Subcutaneous adipose tissue (tissue), 4 donors: ENCODE measurements around the gene SMARCA4. TPM values are rescaled to one million over a fixed set of nuclear protein-coding genes. Genes with fewer than 3 reads are reported as not detected.

Source experiments
- total RNA-seq, 4 donors: library from RNA; depleted of rRNA; stranded (reverse); fragments of >200 nt; gene quantifications; one replicate each; pipeline ENCODE4 v1.1.0, GENCODE V29; 2016
- TF ChIP-seq, protein P1 (sequence below): fragments of 450-650 bp; IDR thresholded peaks from one replicate; pipeline ENCODE4 v1.5.1; 2016; ENCODE audit warnings: low read depth, mild to moderate bottlenecking, control low read depth, antibody characterized with exemption, moderate library complexity

SMARCA4 gene
- total RNA-seq, 4 donors from 2014 or later, result 29.7 to 57.5 (median 39.1) TPM

DNA sequence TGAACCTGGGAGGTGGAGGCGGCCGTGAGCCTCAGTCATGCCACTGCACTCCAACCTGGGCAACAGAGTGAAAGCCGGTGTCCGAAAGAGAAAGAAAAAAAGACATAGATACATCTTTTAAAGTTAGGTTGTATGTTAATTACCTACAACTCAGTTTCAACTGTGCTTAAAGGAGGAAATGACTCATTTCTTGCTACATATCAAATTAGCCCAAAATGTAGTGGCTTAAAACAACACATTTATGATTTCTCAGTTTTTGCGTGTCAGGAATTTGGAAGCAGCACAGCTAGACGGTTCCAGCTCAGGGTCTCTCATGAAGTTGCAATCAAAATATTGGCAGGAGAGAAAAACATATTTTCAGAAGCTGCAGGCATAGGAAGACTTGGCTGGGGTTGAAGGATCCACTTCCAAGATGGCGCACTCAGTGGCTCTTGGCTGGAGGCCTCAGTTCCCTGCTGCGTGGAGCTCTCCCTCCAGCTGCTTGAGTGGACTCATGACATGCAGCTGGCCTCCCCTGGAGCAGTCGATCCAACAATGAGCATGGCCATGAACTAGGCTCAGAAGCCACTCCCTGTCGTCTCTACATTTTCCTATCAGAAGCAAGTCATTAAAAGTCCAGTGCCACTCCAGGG is 135.5 kb downstream of the SMARCA4 start:
- TF ChIP-seq, protein P1, sequence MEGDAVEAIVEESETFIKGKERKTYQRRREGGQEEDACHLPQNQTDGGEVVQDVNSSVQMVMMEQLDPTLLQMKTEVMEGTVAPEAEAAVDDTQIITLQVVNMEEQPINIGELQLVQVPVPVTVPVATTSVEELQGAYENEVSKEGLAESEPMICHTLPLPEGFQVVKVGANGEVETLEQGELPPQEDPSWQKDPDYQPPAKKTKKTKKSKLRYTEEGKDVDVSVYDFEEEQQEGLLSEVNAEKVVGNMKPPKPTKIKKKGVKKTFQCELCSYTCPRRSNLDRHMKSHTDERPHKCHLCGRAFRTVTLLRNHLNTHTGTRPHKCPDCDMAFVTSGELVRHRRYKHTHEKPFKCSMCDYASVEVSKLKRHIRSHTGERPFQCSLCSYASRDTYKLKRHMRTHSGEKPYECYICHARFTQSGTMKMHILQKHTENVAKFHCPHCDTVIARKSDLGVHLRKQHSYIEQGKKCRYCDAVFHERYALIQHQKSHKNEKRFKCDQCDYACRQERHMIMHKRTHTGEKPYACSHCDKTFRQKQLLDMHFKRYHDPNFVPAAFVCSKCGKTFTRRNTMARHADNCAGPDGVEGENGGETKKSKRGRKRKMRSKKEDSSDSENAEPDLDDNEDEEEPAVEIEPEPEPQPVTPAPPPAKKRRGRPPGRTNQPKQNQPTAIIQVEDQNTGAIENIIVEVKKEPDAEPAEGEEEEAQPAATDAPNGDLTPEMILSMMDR, result no peak

DNA sequence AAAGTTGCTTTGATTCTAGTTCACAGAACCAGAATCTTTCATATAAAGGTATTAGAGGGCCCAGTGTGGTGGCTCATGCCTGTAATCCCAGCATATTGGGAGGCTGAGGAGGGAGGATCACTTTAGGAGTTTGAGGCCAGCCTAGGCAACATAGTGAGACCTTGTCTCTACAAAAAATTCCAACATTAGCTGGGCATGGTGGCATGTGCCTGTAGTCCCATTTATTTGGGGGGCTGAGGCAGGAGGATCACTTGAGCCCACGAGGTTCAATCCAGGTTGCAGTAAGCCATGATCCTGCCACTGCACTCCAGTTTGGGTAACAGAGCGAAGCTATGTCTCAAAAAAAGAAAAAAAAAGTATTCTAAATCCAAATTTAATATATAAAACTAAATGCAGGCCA is 137.5 kb downstream of the SMARCA4 start:
- TF ChIP-seq, protein P1, result no peak

DNA sequence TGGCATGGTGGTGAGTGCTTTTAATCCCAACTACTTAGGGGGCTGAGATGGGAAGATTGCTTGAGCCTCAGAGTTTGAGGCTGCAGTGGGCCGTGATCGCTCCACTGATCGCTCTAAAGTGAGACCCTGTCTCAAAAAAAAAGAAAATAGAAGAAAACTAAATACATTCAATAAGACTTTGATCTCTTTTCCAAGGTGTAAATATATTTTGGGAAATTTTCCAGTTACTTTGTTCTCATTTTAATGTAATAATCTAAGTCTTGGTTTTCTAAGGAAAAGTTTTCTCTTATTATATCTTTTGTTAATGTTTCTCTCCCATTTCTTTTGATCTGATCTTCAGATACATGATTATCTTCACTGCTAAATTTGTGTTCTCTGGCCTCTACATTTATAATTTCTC is 138.0 kb downstream of the SMARCA4 start:
- TF ChIP-seq, protein P1, result no peak

DNA sequence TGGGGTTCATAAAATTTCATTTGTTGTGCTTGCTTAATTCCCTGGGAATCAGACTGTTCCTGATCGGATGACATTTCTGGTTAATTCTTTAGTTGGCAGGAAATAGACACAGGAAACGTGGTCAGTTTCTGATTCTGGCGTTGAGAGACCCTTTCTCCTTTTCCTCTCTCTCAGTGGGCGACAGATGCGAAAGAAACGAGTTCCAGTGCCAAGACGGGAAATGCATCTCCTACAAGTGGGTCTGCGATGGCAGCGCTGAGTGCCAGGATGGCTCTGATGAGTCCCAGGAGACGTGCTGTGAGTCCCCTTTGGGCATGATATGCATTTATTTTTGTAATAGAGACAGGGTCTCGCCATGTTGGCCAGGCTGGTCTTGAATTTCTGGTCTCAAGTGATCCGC is 139.2 kb downstream of the SMARCA4 start:
- TF ChIP-seq, protein P1, result no peak

DNA sequence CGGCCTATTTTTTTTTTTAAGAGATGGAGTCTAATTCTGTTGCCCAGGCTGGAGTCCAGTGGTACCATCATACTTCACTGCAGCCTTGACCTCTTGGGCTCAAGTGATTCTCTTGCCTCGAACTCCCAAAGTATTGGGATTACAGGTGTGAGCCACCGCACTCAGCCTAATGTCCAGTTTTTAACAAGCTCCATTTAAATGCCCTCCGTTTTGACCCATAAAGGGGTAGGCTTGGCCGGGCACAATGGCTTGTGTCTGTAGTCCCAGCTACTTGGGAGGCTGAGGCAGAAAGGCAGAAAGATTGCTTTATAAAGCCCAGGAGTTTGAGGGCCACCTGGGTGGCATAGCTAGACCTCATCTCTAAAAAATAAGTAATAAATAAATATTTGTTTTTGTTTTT is 140.2 kb downstream of the SMARCA4 start:
- TF ChIP-seq, protein P1, result no peak

DNA sequence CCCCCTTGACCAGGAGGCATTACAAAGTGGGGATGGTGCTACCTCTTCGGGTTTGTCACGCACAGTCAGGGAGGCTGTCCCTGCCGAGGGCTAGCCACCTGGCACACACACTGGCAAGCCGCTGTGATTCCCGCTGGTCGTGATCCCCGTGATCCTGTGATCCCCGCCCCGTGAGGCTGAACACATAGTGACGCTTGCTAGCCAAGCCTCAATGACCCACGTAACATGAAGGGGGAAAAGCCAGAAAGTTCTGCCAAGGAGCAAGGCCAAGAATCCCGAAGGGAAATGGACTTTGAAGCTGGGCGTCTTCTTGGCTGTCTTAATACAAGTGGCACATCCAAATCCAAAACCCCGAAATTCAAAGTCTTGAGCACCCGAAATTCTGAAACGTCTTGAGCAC is 142.1 kb downstream of the SMARCA4 start:
- TF ChIP-seq, protein P1, result no peak

DNA sequence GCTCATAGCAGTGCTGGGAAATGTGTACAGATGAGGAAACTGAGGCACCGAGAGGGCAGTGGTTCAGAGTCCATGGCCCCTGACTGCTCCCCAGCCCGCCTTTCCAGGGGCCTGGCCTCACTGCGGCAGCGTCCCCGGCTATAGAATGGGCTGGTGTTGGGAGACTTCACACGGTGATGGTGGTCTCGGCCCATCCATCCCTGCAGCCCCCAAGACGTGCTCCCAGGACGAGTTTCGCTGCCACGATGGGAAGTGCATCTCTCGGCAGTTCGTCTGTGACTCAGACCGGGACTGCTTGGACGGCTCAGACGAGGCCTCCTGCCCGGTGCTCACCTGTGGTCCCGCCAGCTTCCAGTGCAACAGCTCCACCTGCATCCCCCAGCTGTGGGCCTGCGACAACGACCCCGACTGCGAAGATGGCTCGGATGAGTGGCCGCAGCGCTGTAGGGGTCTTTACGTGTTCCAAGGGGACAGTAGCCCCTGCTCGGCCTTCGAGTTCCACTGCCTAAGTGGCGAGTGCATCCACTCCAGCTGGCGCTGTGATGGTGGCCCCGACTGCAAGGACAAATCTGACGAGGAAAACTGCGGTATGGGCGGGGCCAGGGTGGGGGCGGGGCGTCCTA is 144.3 kb downstream of the SMARCA4 start:
- TF ChIP-seq, protein P1, result no peak
